Natural killer cell (primary cell): ENCODE results near the gene COPS7B. TPM values are rescaled to one million over a fixed set of nuclear protein-coding genes. Genes with fewer than 3 reads are reported as not detected.

Source experiments
- ATAC-seq, 3 donors: fragments of 150-1000 bp in 2 of 3; fragments of 200-7000 bp in 1 of 3; cut with Tn5 transposase; 1 replicate in 1 of 3; 2 replicates in 2 of 3; pipeline ENCODE4 v1.10.0; 2021; ENCODE audit warnings: mild to moderate bottlenecking in 2 of 3, moderate library complexity in 2 of 3
- DNase-seq, 2 donors: peaks; one replicate each; pipeline versions ENCODE4 v3.0.0 to v3.0.0-alpha.2; 2013 to 2021; ENCODE audit warnings: mixed read lengths in 1 of 2
- H3K27ac ChIP-seq: one replicate; pipeline ENCODE4 v1.5.1; 2013; ENCODE audit warnings: mild to moderate bottlenecking, low read length
- H3K27me3 ChIP-seq: one replicate; pipeline ENCODE4 v1.6.1; 2013; ENCODE audit warnings: low read length; ENCODE audit not compliant: control insufficient read depth, insufficient read depth
- H3K36me3 ChIP-seq: one replicate; pipeline ENCODE4 v1.6.1; 2013; ENCODE audit warnings: low read length; ENCODE audit not compliant: control insufficient read depth, insufficient read depth
- H3K4me1 ChIP-seq: one replicate; pipeline ENCODE4 v1.6.1; 2013; ENCODE audit warnings: low read length; ENCODE audit not compliant: control insufficient read depth, insufficient read depth
- H3K4me3 ChIP-seq: one replicate; pipeline ENCODE4 v1.5.1; 2013; ENCODE audit warnings: low read length
- H3K9me3 ChIP-seq: one replicate; pipeline ENCODE4 v1.6.1; 2013; ENCODE audit warnings: low read length; ENCODE audit not compliant: control insufficient read depth, insufficient read depth
- H3K27ac Mint-ChIP-seq, 2 donors: one replicate each; pipeline ENCODE4 v1.8.0; 2022; ENCODE audit warnings: mild to moderate bottlenecking in 2 of 2, mixed read lengths in 2 of 2, moderate library complexity in 1 of 2
- H3K27me3 Mint-ChIP-seq, 2 donors: one replicate each; pipeline ENCODE4 v1.8.0; 2022; ENCODE audit warnings: low read depth in 2 of 2, mixed read lengths in 2 of 2
- H3K36me3 Mint-ChIP-seq: one replicate; pipeline ENCODE4 v1.8.0; 2022; ENCODE audit warnings: mixed read lengths
- H3K4me1 Mint-ChIP-seq, 2 donors: one replicate each; pipeline ENCODE4 v1.8.0; 2022; ENCODE audit warnings: mixed read lengths in 2 of 2
- H3K4me3 Mint-ChIP-seq: one replicate; pipeline ENCODE4 v1.8.0; 2022; ENCODE audit warnings: mild to moderate bottlenecking, moderate library complexity, mixed read lengths
- H3K9me3 Mint-ChIP-seq, 2 donors: one replicate each; pipeline ENCODE4 v1.8.0; 2022; ENCODE audit warnings: mixed read lengths in 2 of 2
- WGBS: methylation state at CpG from one replicate; pipeline ENCODE4 v1.1.7; 2013; ENCODE audit warnings: missing lambda C conversion rate; ENCODE audit not compliant: insufficient coverage; 5-methylcytosine and 5-hydroxymethylcytosine counted together
- intact Hi-C: fragments of 100-400 bp; cut with micrococcal nuclease; formaldehyde crosslinking; loops from one replicate; pipeline ENCODE4 v1.14.2; 2022
- total RNA-seq, 4 donors: library from RNA; stranded (reverse); fragments of 120-200 nt in 1 of 4; gene quantifications; one replicate each; pipeline versions ENCODE4 v1.2.3 to v1.2.4, GENCODE V29; 2013 to 2022
- TF ChIP-seq, protein P1 (sequence below): fragments of 200-600 bp; IDR thresholded peaks from one replicate; pipeline ENCODE4 v1.8.0; 2022; ENCODE audit warnings: antibody characterized with exemption

The COPS7B gene
- 10 to 100 TPM; 44.2 to 59.9 (median 53.9) TPM for total RNA-seq
- total RNA-seq (2013): 29.9 TPM

DNA sequence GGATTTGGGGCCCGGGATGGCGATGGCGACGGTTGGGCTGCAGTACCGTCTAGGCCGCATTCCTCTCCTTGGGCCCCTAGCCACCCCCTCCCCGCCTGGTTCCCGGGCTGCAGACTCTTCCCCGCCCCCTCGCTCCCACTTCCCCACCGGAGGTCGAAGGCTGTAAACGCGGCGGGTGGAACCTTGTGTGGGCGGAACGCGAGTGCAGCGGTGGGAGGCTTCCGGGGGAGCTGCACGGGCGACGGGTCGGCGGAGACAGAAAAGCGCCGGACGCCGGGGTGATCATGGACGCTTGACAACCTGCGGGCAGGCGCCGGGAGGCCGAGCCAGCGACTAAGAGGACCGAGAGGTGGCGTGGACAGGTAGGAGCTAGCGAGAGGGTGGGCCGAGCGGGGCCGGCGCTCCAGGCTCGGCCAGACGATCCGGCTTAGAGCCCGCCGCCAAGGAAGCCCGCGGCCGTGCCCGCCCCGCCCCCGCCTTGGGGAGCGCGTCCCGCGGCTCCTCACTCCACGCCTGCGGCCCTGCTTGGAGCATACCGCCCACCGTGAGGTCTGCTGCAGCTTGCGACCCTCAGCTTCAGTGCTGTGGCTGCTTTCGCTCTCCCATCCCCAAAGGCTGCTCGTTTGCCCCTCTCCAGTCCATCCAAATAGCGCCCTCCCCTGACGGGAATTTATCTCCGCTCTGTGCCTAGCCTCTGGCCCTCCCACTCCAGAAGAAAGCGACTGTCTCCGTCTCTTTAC, at the start of gene COPS7B:
Gene COPS7B, plus strand, starts transcription at position 269 of the 740 bp plus-strand sequence. CDS start 2,126 bp downstream, outside the sequence.
- peak; percentile 68 to 81 (median 69) for ATAC-seq
- under 1% methylated on average over 69 of the region's 69 CpGs for WGBS
- intact Hi-C loops: no loop called here

DNA sequence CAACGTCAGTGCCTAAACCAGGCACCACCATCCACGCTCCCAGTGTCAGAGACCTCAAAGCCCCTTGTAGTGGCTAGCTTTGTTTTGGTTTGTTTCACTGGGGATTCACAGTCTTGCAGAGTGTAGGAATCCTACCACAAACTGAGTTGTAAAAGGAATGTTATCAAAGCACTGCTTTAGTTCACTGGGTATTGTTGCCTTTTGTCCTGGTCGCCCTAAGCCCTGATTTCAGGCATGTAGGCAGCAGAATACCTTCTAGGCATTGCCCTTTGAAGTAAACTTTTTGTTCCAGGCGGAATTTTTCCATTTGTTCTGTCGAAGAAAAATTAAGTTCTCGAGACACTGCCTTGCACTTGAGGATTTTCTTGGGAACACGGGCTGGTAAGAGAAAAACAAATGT, 48.5 kb upstream of the COPS7B start:
- no peaks in the 10 kb centered on the region for H3K9me3 ChIP-seq
- no peak overlapping the region for H3K27ac ChIP-seq
- 96% methylated on average over 6 of the region's 7 CpGs for WGBS
- no peaks in the 10 kb centered on the region for H3K27me3 ChIP-seq
- H3K27ac Mint-ChIP-seq: no peak overlapping the region
- no peaks in the 10 kb centered on the region for H3K4me1 ChIP-seq
- H3K36me3 Mint-ChIP-seq: peaks cover 6% of the 10 kb centered on the region
- no peaks in the 10 kb centered on the region for H3K9me3 Mint-ChIP-seq
- intact Hi-C loops: no loop called here
- TF ChIP-seq, protein P1, sequence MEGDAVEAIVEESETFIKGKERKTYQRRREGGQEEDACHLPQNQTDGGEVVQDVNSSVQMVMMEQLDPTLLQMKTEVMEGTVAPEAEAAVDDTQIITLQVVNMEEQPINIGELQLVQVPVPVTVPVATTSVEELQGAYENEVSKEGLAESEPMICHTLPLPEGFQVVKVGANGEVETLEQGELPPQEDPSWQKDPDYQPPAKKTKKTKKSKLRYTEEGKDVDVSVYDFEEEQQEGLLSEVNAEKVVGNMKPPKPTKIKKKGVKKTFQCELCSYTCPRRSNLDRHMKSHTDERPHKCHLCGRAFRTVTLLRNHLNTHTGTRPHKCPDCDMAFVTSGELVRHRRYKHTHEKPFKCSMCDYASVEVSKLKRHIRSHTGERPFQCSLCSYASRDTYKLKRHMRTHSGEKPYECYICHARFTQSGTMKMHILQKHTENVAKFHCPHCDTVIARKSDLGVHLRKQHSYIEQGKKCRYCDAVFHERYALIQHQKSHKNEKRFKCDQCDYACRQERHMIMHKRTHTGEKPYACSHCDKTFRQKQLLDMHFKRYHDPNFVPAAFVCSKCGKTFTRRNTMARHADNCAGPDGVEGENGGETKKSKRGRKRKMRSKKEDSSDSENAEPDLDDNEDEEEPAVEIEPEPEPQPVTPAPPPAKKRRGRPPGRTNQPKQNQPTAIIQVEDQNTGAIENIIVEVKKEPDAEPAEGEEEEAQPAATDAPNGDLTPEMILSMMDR: no peak
- peaks cover 22% of the 10 kb centered on the region for H3K36me3 ChIP-seq
- no peaks in the 10 kb centered on the region for H3K27me3 Mint-ChIP-seq
- H3K4me3 ChIP-seq: no peak overlapping the region
- ATAC-seq (no peak), DNase-seq (no peak)
- H3K4me3 Mint-ChIP-seq: no peak overlapping the region
- peaks cover 0 to 4% of the 10 kb centered on the region in 2 donors for H3K4me1 Mint-ChIP-seq

More for the DNA sequence above, at the start of gene COPS7B:
- peaks cover 12% of the 10 kb centered on the region for H3K36me3 ChIP-seq
- TF ChIP-seq, protein P1: peak; percentile 36
- peak; percentile 78 to 89 for DNase-seq
- H3K4me1 ChIP-seq: peaks cover 19% of the 10 kb centered on the region
- H3K27ac Mint-ChIP-seq: peak within 1 kb of the TSS; percentile 82 to 89
- no peaks in the 10 kb centered on the region for H3K9me3 Mint-ChIP-seq
- H3K27ac ChIP-seq: peak within 1 kb of the TSS; percentile 15
- H3K27me3 Mint-ChIP-seq: no peaks in the 10 kb centered on the region
- H3K27me3 ChIP-seq: no peaks in the 10 kb centered on the region
- H3K4me3 ChIP-seq: peak within 1 kb of the TSS; percentile 62
- peak within 1 kb of the TSS; percentile 95 for H3K4me3 Mint-ChIP-seq
- H3K9me3 ChIP-seq: no peaks in the 10 kb centered on the region
- H3K36me3 Mint-ChIP-seq: no peaks in the 10 kb centered on the region
- H3K4me1 Mint-ChIP-seq: peaks cover 54 to 66% of the 10 kb centered on the region in 2 donors

DNA sequence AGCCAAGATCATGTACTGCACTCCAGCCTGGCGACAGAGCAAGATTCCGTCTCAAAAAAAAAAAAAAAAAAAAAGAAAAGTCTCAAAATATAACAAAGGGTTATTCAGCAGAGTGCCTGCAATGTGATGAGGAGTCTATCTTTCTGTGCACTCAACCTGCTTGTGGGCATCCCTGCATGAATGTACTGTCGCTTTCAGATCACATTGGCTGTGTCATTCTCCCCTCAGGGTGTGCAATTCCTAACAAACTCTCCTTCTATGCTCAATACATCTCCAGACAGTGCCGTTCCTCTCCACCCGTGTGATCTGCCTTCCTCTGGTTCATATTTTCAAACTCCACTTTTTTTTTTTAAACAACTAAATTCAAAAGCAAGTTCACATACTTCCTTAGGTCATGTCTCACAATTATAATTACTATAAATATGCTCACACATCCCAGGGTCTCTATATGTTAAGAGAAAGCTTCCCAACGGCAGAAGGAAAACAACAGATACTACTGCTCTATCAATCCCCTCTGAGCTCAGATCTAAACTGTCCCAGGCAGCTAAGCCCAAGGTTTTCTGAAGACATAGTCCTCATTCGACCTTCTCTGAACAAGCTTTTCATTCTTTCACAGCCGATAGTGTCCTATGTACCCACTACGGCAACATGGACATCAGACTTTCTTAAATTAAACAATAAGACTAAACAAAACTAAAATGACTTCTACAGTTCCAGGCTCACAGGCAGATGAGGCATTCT, 42.7 kb upstream of the COPS7B start:
- 90% methylated on average over 9 of the region's 9 CpGs for WGBS
- DNase-seq (no peak), ATAC-seq (no peak)
- Histone ChIP-seq H3K4me1 (peaks cover 1% of the 10 kb centered on the region), H3K4me3 (no peak overlapping the region), H3K27ac (no peak overlapping the region), H3K9me3 (no peaks in the 10 kb centered on the region), H3K27me3 (no peaks in the 10 kb centered on the region), H3K36me3 (no peaks in the 10 kb centered on the region)
- TF ChIP-seq, protein P1: no peak
- no peak overlapping the region for H3K27ac Mint-ChIP-seq
- no peaks in the 10 kb centered on the region for H3K27me3 Mint-ChIP-seq
- intact Hi-C loops: no loop called here
- H3K4me1 Mint-ChIP-seq: peaks cover 0 to 12% of the 10 kb centered on the region in 2 donors
- no peaks in the 10 kb centered on the region for H3K9me3 Mint-ChIP-seq
- H3K4me3 Mint-ChIP-seq: no peak overlapping the region
- no peaks in the 10 kb centered on the region for H3K36me3 Mint-ChIP-seq
